ENCODE measurements around the gene MSL1. TPM values are rescaled to one million over a fixed set of nuclear protein-coding genes. Genes with fewer than 3 reads are reported as not detected.

The MSL1 gene
- total and polyA plus RNA-seq, 2 of the 13 experiments (the other 11 are each of a cell fraction or from before 2014, with no cell fraction given): 63.8 to 88.5 TPM

GRCh38 chr17:40111221-40112128 lies 10.3 kb upstream of the MSL1 start (continued):
- 0 out of 2 replicates have a peak, but pooled peaks have one; percentile 26 for TF ChIP-seq CREBL2 (CRISPR knock-in tag; IDR thresholded peaks at IDR 0.05; ENCODE audit: borderline replicate concordance)
- TF ChIP-seq TBX3 (IDR thresholded peaks at IDR 0.05; ENCODE audit: borderline replicate concordance): peak; percentile 41; the same call in 1 of the 2 replicates
- TF ChIP-seq CEBPZ (IDR thresholded peaks at IDR 0.05; ENCODE audit: low read length): no peak
- no peak for TF ChIP-seq RARG (CRISPR knock-in tag; IDR thresholded peaks at IDR 0.05; ENCODE audit: low read depth)
- no peak for TF ChIP-seq ATF3 (CRISPR knock-in tag; IDR thresholded peaks at IDR 0.05)
- TF ChIP-seq, protein P1, sequence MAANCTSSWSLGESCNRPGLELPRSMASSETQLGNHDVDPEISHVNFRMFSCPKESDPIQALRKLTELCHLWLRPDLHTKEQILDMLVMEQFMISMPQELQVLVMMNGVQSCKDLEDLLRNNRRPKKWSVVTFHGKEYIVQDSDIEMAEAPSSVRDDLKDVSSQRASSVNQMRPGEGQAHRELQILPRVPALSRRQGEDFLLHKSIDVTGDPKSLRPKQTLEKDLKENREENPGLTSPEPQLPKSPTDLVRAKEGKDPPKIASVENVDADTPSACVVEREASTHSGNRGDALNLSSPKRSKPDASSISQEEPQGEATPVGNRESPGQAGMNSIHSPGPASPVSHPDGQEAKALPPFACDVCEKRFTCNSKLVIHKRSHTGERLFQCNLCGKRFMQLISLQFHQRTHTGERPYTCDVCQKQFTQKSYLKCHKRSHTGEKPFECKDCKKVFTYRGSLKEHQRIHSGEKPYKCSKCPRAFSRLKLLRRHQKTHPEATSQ (CRISPR knock-in tag; IDR thresholded peaks at IDR 0.05; ENCODE audit: borderline replicate concordance): peak; percentile 100
- no peak; the same call in 1 of the 2 replicates for TF ChIP-seq TARDBP (CRISPR knock-in tag; IDR thresholded peaks at IDR 0.05)
- TF ChIP-seq ZNF704 (CRISPR knock-in tag; IDR thresholded peaks at IDR 0.05; ENCODE audit: borderline replicate concordance): no peak
- TF ChIP-seq MEF2D (CRISPR knock-in tag; IDR thresholded peaks at IDR 0.05): 0 out of 2 replicates have a peak, but pooled peaks have one; percentile 60
- TF ChIP-seq ZNF644 (CRISPR knock-in tag; IDR thresholded peaks at IDR 0.05; ENCODE audit: low read depth): peak; percentile 71
- no peak for TF ChIP-seq BORCS8-MEF2B (CRISPR knock-in tag; IDR thresholded peaks at IDR 0.05)
- no peak for TF ChIP-seq SMAD9 (CRISPR knock-in tag; IDR thresholded peaks at IDR 0.05)
- TF ChIP-seq MYPOP (CRISPR knock-in tag; IDR thresholded peaks at IDR 0.05): peak; percentile 28; the same call in 1 of the 2 replicates
- TF ChIP-seq ZNF451 (CRISPR knock-in tag; IDR thresholded peaks at IDR 0.05): no peak
